PC-3 (cell line): ENCODE results near the gene TRABD2B. TPM values are rescaled to one million over a fixed set of nuclear protein-coding genes. Genes with fewer than 3 reads are reported as not detected.

Experiments used
- ATAC-seq: fragments of 200-7000 bp; cut with Tn5 transposase; 2 replicates; pipeline ENCODE4 v1.9.1; 2020; ENCODE audit warnings: mild to moderate bottlenecking, moderate library complexity
- BruUV-seq: library from RNA; stranded (reverse); fragments of 400-500 nt; replicated peaks from 2 replicates; lab custom pipeline; 2021; lab: Mats Ljungman, UMichigan
- CTCF ChIA-PET: fragments of 300-600 bp; sonication (Branson Sonifier 250); formaldehyde crosslinking; loops from one replicate; lab custom pipeline; 2022; ENCODE audit warnings: antibody characterized with exemption; lab: Charles Lee
- POLR2A ChIA-PET: fragments of 300-600 bp; sonication (Branson Sonifier 250); formaldehyde crosslinking; loops from one replicate; lab custom pipeline; 2022; ENCODE audit warnings: antibody characterized with exemption; ENCODE audit not compliant: unreplicated experiment; lab: Charles Lee
- DNase-seq: peaks from one replicate; pipeline ENCODE4 v3.0.0-alpha.2; 2015
- H2AFZ ChIP-seq: fragments of 300-600 bp; sonication (generic); 2 replicates; pipeline ENCODE4 v1.6.0; 2016; ENCODE audit warnings: antibody characterized with exemption, low read length
- H3F3A ChIP-seq: fragments of 300-600 bp; sonication (generic); one replicate; pipeline ENCODE4 v1.6.0; 2017; ENCODE audit warnings: antibody characterized with exemption, low read length, control low read depth, mild to moderate bottlenecking; ENCODE audit not compliant: unreplicated experiment
- H3K27ac ChIP-seq: fragments of 300-600 bp; sonication (generic); 2 replicates; pipeline ENCODE4 v1.5.1; 2016; ENCODE audit warnings: mild to moderate bottlenecking, low read length
- H3K27me3 ChIP-seq: fragments of 300-600 bp; sonication (generic); 2 replicates; pipeline ENCODE4 v1.6.1; 2016; ENCODE audit warnings: low read length, mixed read lengths
- H3K36me3 ChIP-seq: fragments of 300-600 bp; sonication (generic); 2 replicates; pipeline ENCODE4 v1.6.1; 2016; ENCODE audit warnings: low read depth, mixed run types, low read length, mixed read lengths
- H3K4me1 ChIP-seq: fragments of 300-600 bp; sonication (generic); 2 replicates; pipeline ENCODE4 v1.5.1; 2016; ENCODE audit warnings: low read length; ENCODE audit not compliant: insufficient read depth
- H3K4me2 ChIP-seq: fragments of 300-600 bp; sonication (generic); 2 replicates; pipeline ENCODE4 v1.6.0; 2016; ENCODE audit warnings: low read length
- H3K4me3 ChIP-seq: fragments of 300-600 bp; sonication (generic); 2 replicates; pipeline ENCODE4 v1.5.1; 2016; ENCODE audit warnings: mild to moderate bottlenecking, low read length, mixed read lengths
- H3K79me2 ChIP-seq: fragments of 300-600 bp; sonication (generic); 2 replicates; pipeline ENCODE4 v1.6.1; 2017; ENCODE audit warnings: low read length, mixed read lengths
- H3K9ac ChIP-seq: fragments of 300-600 bp; sonication (generic); 2 replicates; pipeline ENCODE4 v1.6.0; 2016; ENCODE audit warnings: mild to moderate bottlenecking, low read length
- H3K9me2 ChIP-seq: fragments of 300-600 bp; sonication (generic); replicated peaks from 2 replicates; pipeline ENCODE4 v1.6.1; 2016; ENCODE audit warnings: mixed run types, low read length, mixed read lengths
- H3K9me3 ChIP-seq: fragments of 300-600 bp; sonication (generic); 2 replicates; pipeline ENCODE4 v1.6.1; 2016; ENCODE audit warnings: low read length, mixed read lengths
- H4K20me1 ChIP-seq: fragments of 300-600 bp; sonication (generic); 2 replicates; pipeline ENCODE4 v1.6.1; 2016; ENCODE audit warnings: low read length, mixed read lengths
- EZH2 ChIP-seq: fragments of 300-600 bp; sonication (generic); IDR thresholded peaks from one replicate; pipeline ENCODE4 v1.6.1; 2017; ENCODE audit warnings: antibody characterized with exemption, mild to moderate bottlenecking, low read length; ENCODE audit not compliant: unreplicated experiment
- EZH2phosphoT487 ChIP-seq: fragments of 300-600 bp; sonication (generic); IDR thresholded peaks from 2 replicates; pipeline ENCODE4 v1.6.1; 2018; ENCODE audit warnings: mild to moderate bottlenecking, antibody characterized with exemption, low read length, borderline replicate concordance
- intact Hi-C: fragments of 100-400 bp; cut with micrococcal nuclease; formaldehyde crosslinking; loops from 2 replicates; pipeline ENCODE4 v1.9.0; 2023
- total RNA-seq: library from RNA; depleted of rRNA; stranded (reverse); fragments of >200 nt; gene quantifications from 2 replicates; pipeline ENCODE4 v1.2.3, GENCODE V29; 2014
- TF ChIP-seq, protein P1 (sequence below): fragments of 300-600 bp; sonication (generic); conservative IDR thresholded peaks from 2 replicates; pipeline ENCODE4 v1.5.1; 2017; ENCODE audit warnings: antibody characterized with exemption, low read depth, mild to moderate bottlenecking, low read length

TRABD2B gene
- total RNA-seq, 1 experiment from 2014 or later = 0.44 TPM

DNA sequence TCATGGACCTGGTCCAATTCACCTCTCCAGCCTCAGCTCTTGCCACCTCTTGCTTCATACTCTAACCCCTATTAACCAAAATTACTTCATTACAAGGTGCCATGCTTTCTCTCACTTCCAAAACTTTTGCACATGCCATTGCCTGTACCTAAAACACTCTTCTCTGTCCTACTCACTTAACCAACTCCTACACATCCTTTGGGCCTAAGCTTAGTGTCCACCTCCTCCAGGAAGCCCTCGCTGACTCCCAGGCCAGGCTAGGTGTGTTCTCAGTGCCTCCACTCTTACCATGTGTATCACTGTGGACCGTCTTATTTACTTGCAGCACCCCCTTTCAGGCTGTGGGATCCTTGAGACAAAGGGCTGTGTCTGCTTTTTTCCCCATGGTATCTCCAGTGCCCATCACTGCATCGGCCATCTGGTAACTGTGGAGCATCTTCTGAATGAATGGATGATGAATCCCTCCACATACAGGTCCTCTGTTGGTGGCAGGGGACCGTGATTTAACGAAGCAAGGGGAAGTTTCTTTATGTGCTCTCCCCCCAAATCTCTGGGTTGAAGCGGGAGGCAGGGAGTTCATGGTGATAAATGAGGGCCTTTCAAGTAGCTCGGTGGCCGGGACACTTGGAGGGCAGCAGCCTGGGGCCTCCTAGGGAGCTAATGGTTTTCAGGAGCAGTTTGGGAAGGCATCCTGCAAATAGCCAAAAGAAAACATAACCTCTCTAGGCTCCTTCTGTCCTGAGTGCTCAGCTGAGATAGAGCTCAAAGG, 111.9 kb downstream of the TRABD2B start:
- H3K27ac ChIP-seq = no peak overlapping the region
- ATAC-seq (no peak), DNase-seq (no peak)
- H4K20me1 ChIP-seq = no peaks in the 10 kb centered on the region
- H3K4me3 ChIP-seq = no peak overlapping the region
- ChIA-PET POLR2A (no interaction called here), CTCF (no interaction called here)
- no peaks in the 10 kb centered on the region for H3K36me3 ChIP-seq
- no peak overlapping the region for H2AFZ ChIP-seq
- no peaks in the 10 kb centered on the region for H3K9me2 ChIP-seq
- no peaks in the 10 kb centered on the region for H3K79me2 ChIP-seq
- intact Hi-C loops = no loop called here
- H3K9ac ChIP-seq = no peak overlapping the region
- no peaks in the 10 kb centered on the region for H3K9me3 ChIP-seq
- BruUV-seq = no TSS peak
- H3F3A ChIP-seq = no peaks in the 10 kb centered on the region
- H3K27me3 ChIP-seq = no peaks in the 10 kb centered on the region
- TF ChIP-seq EZH2phosphoT487 = no peak
- TF ChIP-seq, protein P1, sequence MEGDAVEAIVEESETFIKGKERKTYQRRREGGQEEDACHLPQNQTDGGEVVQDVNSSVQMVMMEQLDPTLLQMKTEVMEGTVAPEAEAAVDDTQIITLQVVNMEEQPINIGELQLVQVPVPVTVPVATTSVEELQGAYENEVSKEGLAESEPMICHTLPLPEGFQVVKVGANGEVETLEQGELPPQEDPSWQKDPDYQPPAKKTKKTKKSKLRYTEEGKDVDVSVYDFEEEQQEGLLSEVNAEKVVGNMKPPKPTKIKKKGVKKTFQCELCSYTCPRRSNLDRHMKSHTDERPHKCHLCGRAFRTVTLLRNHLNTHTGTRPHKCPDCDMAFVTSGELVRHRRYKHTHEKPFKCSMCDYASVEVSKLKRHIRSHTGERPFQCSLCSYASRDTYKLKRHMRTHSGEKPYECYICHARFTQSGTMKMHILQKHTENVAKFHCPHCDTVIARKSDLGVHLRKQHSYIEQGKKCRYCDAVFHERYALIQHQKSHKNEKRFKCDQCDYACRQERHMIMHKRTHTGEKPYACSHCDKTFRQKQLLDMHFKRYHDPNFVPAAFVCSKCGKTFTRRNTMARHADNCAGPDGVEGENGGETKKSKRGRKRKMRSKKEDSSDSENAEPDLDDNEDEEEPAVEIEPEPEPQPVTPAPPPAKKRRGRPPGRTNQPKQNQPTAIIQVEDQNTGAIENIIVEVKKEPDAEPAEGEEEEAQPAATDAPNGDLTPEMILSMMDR = no peak
- TF ChIP-seq EZH2 = no peak
- peaks cover 10% of the 10 kb centered on the region for H3K4me1 ChIP-seq
- no peak overlapping the region for H3K4me2 ChIP-seq

GRCh38 chr1:47883963-47884362, 113.2 kb downstream of the TRABD2B start:
- Histone ChIP-seq H3K27me3 (no peaks in the 10 kb centered on the region), H3K4me2 (no peak overlapping the region), H3K9me3 (no peaks in the 10 kb centered on the region), H3K36me3 (no peaks in the 10 kb centered on the region), H3K27ac (no peak overlapping the region), H3K4me1 (peaks cover under 1% of the 10 kb centered on the region; the same call in 1 of the 2 replicates), H3K9ac (no peak overlapping the region), H3F3A (no peaks in the 10 kb centered on the region), H3K9me2 (no peaks in the 10 kb centered on the region), H3K79me2 (no peaks in the 10 kb centered on the region), H3K4me3 (no peak overlapping the region), H2AFZ (no peak overlapping the region), H4K20me1 (no peaks in the 10 kb centered on the region)
- ChIA-PET POLR2A (no interaction called here), CTCF (interaction anchor here (0.7 kb wide), 1 partner anchor 11 kb away, joined by 3 read pairs; no protein-coding TSS in a partner anchor)
- no TSS peak for BruUV-seq
- DNase-seq = no peak
- ATAC-seq = no peak
- intact Hi-C loops = no loop called here
- TF ChIP-seq EZH2 = no peak
- TF ChIP-seq, protein P1 = no peak
- no peak for TF ChIP-seq EZH2phosphoT487
